ENCODE results near the gene SPP1.

SPP1 gene

DNA sequence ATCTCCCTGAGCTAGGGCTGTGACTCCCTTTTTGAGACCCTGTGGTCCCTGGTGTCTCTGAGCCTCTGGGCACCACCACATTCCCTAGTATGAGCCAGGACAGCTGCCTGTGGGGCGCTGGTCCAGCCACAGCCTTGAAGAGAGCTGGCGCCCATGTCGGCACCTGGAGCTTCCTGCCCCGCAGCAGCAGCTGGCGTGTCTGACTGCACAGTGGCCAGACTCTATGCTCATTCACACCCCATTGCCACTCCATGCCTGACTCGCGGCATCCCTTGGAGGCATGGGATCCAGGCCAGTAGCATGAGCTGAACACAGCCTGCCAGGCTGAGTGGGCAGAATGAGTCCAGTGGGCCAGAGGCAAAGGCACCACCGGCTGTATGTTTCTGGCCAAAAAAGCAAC, 8.3 kb upstream of the SPP1 start:
- Histone ChIP-seq H2AFZ (ENCODE audit: low read depth, low read length) (no peak overlapping the region), H3K4me2 (ENCODE audit: insufficient read depth, low read length) (no peak overlapping the region), H3K79me2 (ENCODE audit: insufficient read depth, low read length) (no peaks in the 10 kb centered on the region), H3K4me1 (ENCODE audit: insufficient read depth, low read length) (0 out of 2 replicates have a peak, but pooled peaks cover 3% of the 10 kb centered on the region), H3K4me3 (ENCODE audit: low read depth in 1 of 2, low read length in 2 of 2) (no peak overlapping the region), H3K27ac (ENCODE audit: low read length) (no peak overlapping the region), H3K9me3 (ENCODE audit: insufficient read depth, low read length, severe bottlenecking) (no peaks in the 10 kb centered on the region), H3K27me3 (ENCODE audit: insufficient read depth, low read length, poor library complexity) (peaks cover 19% of the 10 kb centered on the region), H3K9ac (ENCODE audit: low read depth, low read length) (no peak overlapping the region), H3K36me3 (ENCODE audit: insufficient read depth, low read length) (no peaks in the 10 kb centered on the region), H4K20me1 (ENCODE audit: insufficient read depth, low read length) (no peaks in the 10 kb centered on the region)
- ATAC-seq (ENCODE audit: insufficient read depth, low read depth), result no peak
- TF ChIP-seq, protein P1, sequence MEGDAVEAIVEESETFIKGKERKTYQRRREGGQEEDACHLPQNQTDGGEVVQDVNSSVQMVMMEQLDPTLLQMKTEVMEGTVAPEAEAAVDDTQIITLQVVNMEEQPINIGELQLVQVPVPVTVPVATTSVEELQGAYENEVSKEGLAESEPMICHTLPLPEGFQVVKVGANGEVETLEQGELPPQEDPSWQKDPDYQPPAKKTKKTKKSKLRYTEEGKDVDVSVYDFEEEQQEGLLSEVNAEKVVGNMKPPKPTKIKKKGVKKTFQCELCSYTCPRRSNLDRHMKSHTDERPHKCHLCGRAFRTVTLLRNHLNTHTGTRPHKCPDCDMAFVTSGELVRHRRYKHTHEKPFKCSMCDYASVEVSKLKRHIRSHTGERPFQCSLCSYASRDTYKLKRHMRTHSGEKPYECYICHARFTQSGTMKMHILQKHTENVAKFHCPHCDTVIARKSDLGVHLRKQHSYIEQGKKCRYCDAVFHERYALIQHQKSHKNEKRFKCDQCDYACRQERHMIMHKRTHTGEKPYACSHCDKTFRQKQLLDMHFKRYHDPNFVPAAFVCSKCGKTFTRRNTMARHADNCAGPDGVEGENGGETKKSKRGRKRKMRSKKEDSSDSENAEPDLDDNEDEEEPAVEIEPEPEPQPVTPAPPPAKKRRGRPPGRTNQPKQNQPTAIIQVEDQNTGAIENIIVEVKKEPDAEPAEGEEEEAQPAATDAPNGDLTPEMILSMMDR (IDR thresholded peaks at IDR 0.05; ENCODE audit: borderline replicate concordance, extremely low read depth, low read length, poor library complexity, severe bottlenecking), result no peak
- no peak for TF ChIP-seq EZH2 (IDR thresholded peaks at IDR 0.05; ENCODE audit: borderline replicate concordance, low read depth, low read length, severe bottlenecking)
- DNase-seq, result no peak

DNA sequence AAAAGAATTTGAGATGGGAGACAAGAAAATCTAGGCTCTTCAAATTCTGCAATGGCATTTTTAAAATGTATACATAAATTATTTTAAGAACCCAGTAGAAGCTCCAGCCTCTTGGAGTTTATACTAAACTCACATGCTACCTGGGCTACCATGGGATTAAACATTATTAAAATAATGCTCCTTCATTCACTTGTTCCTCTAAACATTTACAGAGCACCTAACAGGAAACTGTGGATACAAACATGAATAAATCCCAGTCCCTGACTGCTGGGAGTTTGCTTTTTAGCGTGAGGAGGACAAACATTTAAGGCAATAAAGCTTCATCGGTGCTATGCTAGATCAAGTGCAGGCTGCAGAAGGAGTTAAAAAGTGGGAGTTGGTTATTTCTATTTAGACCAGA, 5.4 kb upstream of the SPP1 start:
- no peak for TF ChIP-seq EZH2 (IDR thresholded peaks at IDR 0.05; ENCODE audit: borderline replicate concordance, low read depth, low read length, severe bottlenecking)
- TF ChIP-seq, protein P1 (IDR thresholded peaks at IDR 0.05; ENCODE audit: borderline replicate concordance, extremely low read depth, low read length, poor library complexity, severe bottlenecking), result no peak
- Histone ChIP-seq H3K9me3 (ENCODE audit: insufficient read depth, low read length, severe bottlenecking) (no peaks in the 10 kb centered on the region), H3K27ac (ENCODE audit: low read length) (no peak overlapping the region), H3K4me2 (ENCODE audit: insufficient read depth, low read length) (no peak overlapping the region), H3K36me3 (ENCODE audit: insufficient read depth, low read length) (no peaks in the 10 kb centered on the region), H4K20me1 (ENCODE audit: insufficient read depth, low read length) (no peaks in the 10 kb centered on the region), H3K9ac (ENCODE audit: low read depth, low read length) (no peak overlapping the region), H2AFZ (ENCODE audit: low read depth, low read length) (no peak overlapping the region), H3K4me1 (ENCODE audit: insufficient read depth, low read length) (peaks cover 7% of the 10 kb centered on the region; the same call in 1 of the 2 replicates), H3K79me2 (ENCODE audit: insufficient read depth, low read length) (no peaks in the 10 kb centered on the region), H3K4me3 (ENCODE audit: low read depth in 1 of 2, low read length in 2 of 2) (no peak overlapping the region), H3K27me3 (ENCODE audit: insufficient read depth, low read length, poor library complexity) (peaks cover 24% of the 10 kb centered on the region)
- ATAC-seq (ENCODE audit: insufficient read depth, low read depth) (no peak), DNase-seq (no peak)

DNA sequence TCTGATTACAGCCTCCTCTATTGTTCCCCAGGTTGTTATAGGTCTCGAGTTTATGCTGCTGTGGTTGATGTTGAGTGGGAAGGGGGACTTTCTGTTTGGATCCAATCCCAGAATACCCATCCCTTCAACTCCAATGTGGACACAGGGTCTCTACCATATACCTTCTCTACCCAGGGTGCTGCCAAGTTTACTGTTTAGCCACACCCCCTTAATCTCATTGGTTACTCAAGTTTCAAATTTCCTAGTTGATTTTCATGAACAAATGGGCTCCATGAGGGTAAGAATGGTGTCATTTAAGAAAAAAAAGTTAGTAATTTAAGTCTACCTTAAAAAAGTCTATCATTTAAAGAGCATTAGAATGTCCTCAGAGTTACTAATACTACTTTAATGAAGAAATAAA, 3.6 kb upstream of the SPP1 start:
- no peak for ATAC-seq (ENCODE audit: insufficient read depth, low read depth)
- TF ChIP-seq, protein P1 (IDR thresholded peaks at IDR 0.05; ENCODE audit: borderline replicate concordance, extremely low read depth, low read length, poor library complexity, severe bottlenecking), result no peak
- TF ChIP-seq EZH2 (IDR thresholded peaks at IDR 0.05; ENCODE audit: borderline replicate concordance, low read depth, low read length, severe bottlenecking), result no peak
- DNase-seq, result no peak
- no peak overlapping the region for H3K27ac ChIP-seq (ENCODE audit: low read length)
- H3K79me2 ChIP-seq (ENCODE audit: insufficient read depth, low read length), result no peaks in the 10 kb centered on the region
- H2AFZ ChIP-seq (ENCODE audit: low read depth, low read length), result no peak overlapping the region
- H3K36me3 ChIP-seq (ENCODE audit: insufficient read depth, low read length), result no peaks in the 10 kb centered on the region
- no peaks in the 10 kb centered on the region for H4K20me1 ChIP-seq (ENCODE audit: insufficient read depth, low read length)
- no peak overlapping the region for H3K4me2 ChIP-seq (ENCODE audit: insufficient read depth, low read length)
- no peak overlapping the region for H3K9ac ChIP-seq (ENCODE audit: low read depth, low read length)
- peaks cover 18% of the 10 kb centered on the region for H3K4me1 ChIP-seq (ENCODE audit: insufficient read depth, low read length)
- H3K9me3 ChIP-seq (ENCODE audit: insufficient read depth, low read length, severe bottlenecking), result no peaks in the 10 kb centered on the region
- H3K4me3 ChIP-seq (ENCODE audit: low read depth in 1 of 2, low read length in 2 of 2), result no peak overlapping the region
- H3K27me3 ChIP-seq (ENCODE audit: insufficient read depth, low read length, poor library complexity), result peaks cover 36% of the 10 kb centered on the region
